Tibial artery (tissue), 4 donors: ENCODE results near the gene RGL2.
"Not testable (repeated sequence)": the region's sequence is repeated elsewhere in the genome, so short reads cannot be mapped to it uniquely, and the experiment has no call there.

Experiments used
- DNase-seq, 2 donors: peaks; one replicate each; pipeline ENCODE4 v3.0.0-alpha.2; 2019
- H3K27ac ChIP-seq, 2 donors: fragments of 200-600 bp; sonication (generic) in 1 of 2; 1 replicate in 1 of 2; 2 replicates in 1 of 2; pipeline ENCODE4 v1.5.1; 2018 to 2019; ENCODE audit warnings: mild to moderate bottlenecking in 1 of 2
- H3K27me3 ChIP-seq, 2 donors: fragments of 200-600 bp; sonication (generic) in 1 of 2; one replicate each; pipeline versions ENCODE4 v1.5.1 to v1.6.0; 2016 to 2019
- H3K36me3 ChIP-seq, 3 donors: fragments of 200-600 bp; sonication (generic) in 2 of 3; one replicate each; pipeline ENCODE4 v1.5.1; 2016 to 2019; ENCODE audit warnings: mild to moderate bottlenecking in 2 of 3
- H3K4me1 ChIP-seq, 4 donors: fragments of 200-600 bp; sonication (generic) in 2 of 4; 1 replicate in 3 of 4; 2 replicates in 1 of 4; pipeline ENCODE4 v1.5.1; 2016 to 2019
- H3K4me3 ChIP-seq, 2 donors: fragments of 200-600 bp; sonication (generic) in 1 of 2; 1 replicate in 1 of 2; 2 replicates in 1 of 2; pipeline ENCODE4 v1.5.1; 2018 to 2019; ENCODE audit warnings: mild to moderate bottlenecking in 2 of 2
- H3K9me3 ChIP-seq, 3 donors: fragments of 200-600 bp; sonication (generic) in 1 of 3; one replicate each; pipeline ENCODE4 v1.5.1; 2016 to 2019
- intact Hi-C: fragments of 100-400 bp; cut with DNase I; formaldehyde crosslinking; loops from one replicate; pipeline ENCODE4 v1.15.0; 2023; ENCODE audit warnings: low total_unique reads
- TF ChIP-seq, protein P1 (sequence below), 2 experiments: fragments of 200-600 bp in 1 of 2; fragments of 450-650 bp in 1 of 2; IDR thresholded peaks; one replicate each; pipeline ENCODE4 v1.5.1; 2017 to 2019; ENCODE audit warnings: antibody characterized with exemption in 2 of 2, mild to moderate bottlenecking in 1 of 2, moderate library complexity in 1 of 2

The RGL2 gene

DNA sequence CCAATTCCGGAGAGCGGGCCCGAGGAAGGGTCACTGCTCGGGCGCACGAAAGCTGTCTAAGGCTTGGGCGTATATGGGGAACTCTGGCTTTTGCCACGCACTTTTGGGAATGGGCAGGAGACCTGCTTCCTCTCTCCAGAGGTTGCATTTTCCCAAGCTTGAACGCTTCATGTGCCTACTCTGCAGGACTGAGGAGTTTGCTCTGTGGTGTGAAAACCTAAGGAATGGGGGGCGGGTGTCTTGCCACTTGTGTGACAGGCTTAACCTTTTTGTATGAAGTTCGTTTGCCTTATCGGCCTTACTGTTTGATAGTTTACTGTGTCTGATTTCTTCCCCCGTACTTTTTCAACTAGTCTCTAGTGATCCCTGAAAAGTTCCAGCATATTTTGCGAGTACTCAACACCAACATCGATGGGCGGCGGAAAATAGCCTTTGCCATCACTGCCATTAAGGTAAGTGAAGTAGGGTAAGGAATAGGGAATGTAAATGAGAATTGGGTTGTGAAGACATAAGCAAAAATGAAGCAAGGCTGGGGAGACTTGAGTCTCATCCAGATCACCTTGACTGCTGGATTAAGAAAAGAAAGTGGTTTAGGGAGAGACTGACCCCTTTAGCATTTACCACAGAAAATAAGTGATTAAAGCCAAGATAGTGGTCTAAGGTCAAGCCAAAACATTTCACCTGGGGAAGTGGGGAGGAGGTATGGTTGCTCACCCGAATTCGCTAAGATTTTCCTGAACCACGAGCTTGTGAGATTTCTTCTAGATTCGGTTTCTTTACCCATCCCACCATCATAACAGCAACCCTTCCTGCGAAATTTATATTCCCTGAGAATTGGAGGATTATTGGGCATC is 26.2 kb downstream of the RGL2 start:
- peaks cover 35 to 55% (median 35%) of the 10 kb centered on the region in 3 donors for H3K36me3 ChIP-seq
- H3K4me1 ChIP-seq = peaks cover 6 to 58% (median 53%) of the 10 kb centered on the region in 4 donors
- peak overlapping the region; percentile 91 to 95 for H3K27ac ChIP-seq
- H3K4me3 ChIP-seq = peak overlapping the region; percentile 60 to 91
- no peaks in the 10 kb centered on the region for H3K9me3 ChIP-seq
- H3K27me3 ChIP-seq = no peaks in the 10 kb centered on the region
- intact Hi-C loops = no loop called here
- TF ChIP-seq, protein P1, sequence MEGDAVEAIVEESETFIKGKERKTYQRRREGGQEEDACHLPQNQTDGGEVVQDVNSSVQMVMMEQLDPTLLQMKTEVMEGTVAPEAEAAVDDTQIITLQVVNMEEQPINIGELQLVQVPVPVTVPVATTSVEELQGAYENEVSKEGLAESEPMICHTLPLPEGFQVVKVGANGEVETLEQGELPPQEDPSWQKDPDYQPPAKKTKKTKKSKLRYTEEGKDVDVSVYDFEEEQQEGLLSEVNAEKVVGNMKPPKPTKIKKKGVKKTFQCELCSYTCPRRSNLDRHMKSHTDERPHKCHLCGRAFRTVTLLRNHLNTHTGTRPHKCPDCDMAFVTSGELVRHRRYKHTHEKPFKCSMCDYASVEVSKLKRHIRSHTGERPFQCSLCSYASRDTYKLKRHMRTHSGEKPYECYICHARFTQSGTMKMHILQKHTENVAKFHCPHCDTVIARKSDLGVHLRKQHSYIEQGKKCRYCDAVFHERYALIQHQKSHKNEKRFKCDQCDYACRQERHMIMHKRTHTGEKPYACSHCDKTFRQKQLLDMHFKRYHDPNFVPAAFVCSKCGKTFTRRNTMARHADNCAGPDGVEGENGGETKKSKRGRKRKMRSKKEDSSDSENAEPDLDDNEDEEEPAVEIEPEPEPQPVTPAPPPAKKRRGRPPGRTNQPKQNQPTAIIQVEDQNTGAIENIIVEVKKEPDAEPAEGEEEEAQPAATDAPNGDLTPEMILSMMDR (IDR thresholded peaks at IDR 0.05) = no peak
- no peak for DNase-seq

DNA sequence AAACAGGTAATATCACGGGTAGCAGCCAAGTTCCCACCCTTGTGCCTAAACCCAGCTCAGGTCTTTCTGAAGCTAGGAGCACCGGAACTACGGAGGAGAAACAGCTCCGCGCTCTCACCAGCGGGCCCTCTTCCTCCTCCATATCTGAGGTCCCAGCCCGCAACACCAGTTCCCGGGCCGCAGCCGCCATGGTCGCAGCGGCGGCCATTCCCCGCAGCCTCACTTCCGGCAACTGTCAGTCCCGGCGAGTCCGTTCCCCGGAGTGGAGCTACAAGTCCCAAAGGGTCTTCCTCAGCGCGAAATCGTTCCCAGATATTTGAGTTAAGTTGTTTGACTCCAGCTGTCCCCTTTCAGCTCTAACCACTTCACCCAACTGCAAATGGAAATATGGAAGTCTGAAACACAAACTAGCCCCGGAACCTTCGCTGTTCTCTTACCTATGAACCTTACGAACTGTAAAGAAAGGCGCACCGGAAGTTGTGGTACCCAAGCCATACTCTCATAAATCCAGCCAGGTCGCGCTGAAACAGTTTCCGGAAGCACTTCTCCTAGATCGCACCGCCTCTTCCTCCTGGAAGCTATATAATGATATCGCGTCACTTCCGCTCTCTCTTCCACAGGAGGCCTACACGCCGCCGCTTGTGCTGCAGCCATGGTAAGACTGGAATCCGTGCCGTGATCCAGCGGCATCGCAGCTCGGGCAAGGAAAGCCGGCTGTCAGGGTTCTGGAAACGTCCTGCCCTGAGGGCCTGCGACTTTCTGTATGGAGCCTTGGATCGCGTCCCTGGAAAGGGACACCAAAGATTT is 27.1 kb downstream of the RGL2 start, which contains the start of the genes RPS18 and VPS52:
Gene RPS18 (plus strand): TSS at position 608 of the 807 bp plus-strand sequence. CDS start 45 bp downstream, at position 653.
Gene VPS52 (minus strand): TSS at position 409 of the 807 bp plus-strand sequence. CDS start 201 bp downstream, at position 208.
- intact Hi-C loops = no loop called here
- no peaks in the 10 kb centered on the region for H3K9me3 ChIP-seq
- no peaks in the 10 kb centered on the region for H3K27me3 ChIP-seq
- H3K4me3 ChIP-seq = peak within 1 kb of the TSS; percentile 60 to 91
- peaks cover 44 to 63% (median 44%) of the 10 kb centered on the region in 3 donors for H3K36me3 ChIP-seq
- peak; percentile 96 for DNase-seq
- peak within 1 kb of the TSS; percentile 91 to 95 for H3K27ac ChIP-seq
- TF ChIP-seq, protein P1 (IDR thresholded peaks at IDR 0.05) = no peak
- H3K4me1 ChIP-seq = peaks cover 5 to 55% (median 50%) of the 10 kb centered on the region in 4 donors

GRCh38 chr6:33271117-33271467 is 27.6 kb downstream of the RGL2 start:
- Histone ChIP-seq H3K27me3 (no peaks in the 10 kb centered on the region), H3K9me3 (no peaks in the 10 kb centered on the region), H3K4me3 (peak overlapping the region; percentile 60 to 91), H3K27ac (peak overlapping the region; percentile 91 to 95), H3K36me3 (peaks cover 42 to 65% (median 49%) of the 10 kb centered on the region in 3 donors), H3K4me1 (peaks cover 0 to 49% (median 44%) of the 10 kb centered on the region in 4 donors)
- TF ChIP-seq, protein P1 (IDR thresholded peaks at IDR 0.05) = no peak
- intact Hi-C loops = no loop called here
- DNase-seq = no peak

GRCh38 chr6:33264015-33264414 is 34.7 kb downstream of the RGL2 start:
- Histone ChIP-seq H3K36me3 (peaks cover 64 to 97% (median 71%) of the 10 kb centered on the region in 3 donors), H3K9me3 (no peaks in the 10 kb centered on the region)
- intact Hi-C loops = no loop called here

GRCh38 chr6:33262490-33262889 is 36.3 kb downstream of the RGL2 start:
- H3K27ac ChIP-seq, H3K4me3 ChIP-seq, intact Hi-C loops, H3K4me1 ChIP-seq, DNase-seq, H3K27me3 ChIP-seq, H3K9me3 ChIP-seq: not testable (repeated sequence)
- H3K36me3 ChIP-seq = peaks cover 49 to 93% (median 64%) of the 10 kb centered on the region in 3 donors

More at GRCh38 chr6:33264015-33264414, 34.7 kb downstream of the RGL2 start:
- Histone ChIP-seq H3K27ac (no peak overlapping the region), H3K4me3 (no peak overlapping the region), H3K27me3 (no peaks in the 10 kb centered on the region), H3K4me1 (no peaks in the 10 kb centered on the region)
- DNase-seq = no peak
- TF ChIP-seq, protein P1 (IDR thresholded peaks at IDR 0.05) = no peak
